Loucy (cell line): ENCODE data around the gene SSBP3.

Experiments used
- H2AFZ ChIP-seq: fragments of 200-600 bp; sonication (generic); 2 replicates; pipeline ENCODE4 v1.6.0; 2016; ENCODE audit warnings: antibody characterized with exemption, mild to moderate bottlenecking, low read length, moderate library complexity
- H3F3A ChIP-seq: fragments of 200-600 bp; 2 replicates; pipeline ENCODE4 v1.6.0; 2016; ENCODE audit warnings: antibody characterized with exemption, low read depth, mild to moderate bottlenecking
- H3K27me3 ChIP-seq: fragments of 200-600 bp; sonication (generic); 2 replicates; pipeline ENCODE4 v1.6.1; 2014; ENCODE audit warnings: low read length, mild to moderate bottlenecking; ENCODE audit not compliant: insufficient read depth, poor library complexity, severe bottlenecking
- H3K36me3 ChIP-seq: fragments of 200-600 bp; sonication (generic); 2 replicates; pipeline ENCODE4 v1.6.1; 2016; ENCODE audit warnings: low read length; ENCODE audit not compliant: insufficient read depth
- H3K4me1 ChIP-seq: fragments of 200-600 bp; sonication (generic); 2 replicates; pipeline ENCODE4 v1.5.1; 2014; ENCODE audit warnings: low read length, mild to moderate bottlenecking; ENCODE audit not compliant: insufficient read depth, poor library complexity, severe bottlenecking
- H3K4me2 ChIP-seq: fragments of 200-600 bp; sonication (generic); 2 replicates; pipeline ENCODE4 v1.6.0; 2014; ENCODE audit warnings: antibody characterized with exemption, low read length, low read depth, mild to moderate bottlenecking; ENCODE audit not compliant: poor library complexity, severe bottlenecking
- H3K4me3 ChIP-seq: fragments of 200-600 bp; sonication (generic); 2 replicates; pipeline ENCODE4 v1.5.1; 2014; ENCODE audit warnings: low read length, mild to moderate bottlenecking, mixed read lengths; ENCODE audit not compliant: poor library complexity, severe bottlenecking
- H3K79me2 ChIP-seq: fragments of 200-600 bp; sonication (generic); 2 replicates; pipeline ENCODE4 v1.6.1; 2014; ENCODE audit warnings: low read length; ENCODE audit not compliant: insufficient read depth
- H3K9ac ChIP-seq: fragments of 200-600 bp; sonication (generic); 2 replicates; pipeline ENCODE4 v1.6.0; 2014; ENCODE audit warnings: mild to moderate bottlenecking, low read depth, low read length, moderate library complexity; ENCODE audit not compliant: poor library complexity, severe bottlenecking
- H3K9me2 ChIP-seq: fragments of 200-600 bp; sonication (generic); replicated peaks from 2 replicates; pipeline ENCODE4 v1.6.1; 2016; ENCODE audit warnings: low read depth, low read length, mixed read lengths
- H3K9me3 ChIP-seq: fragments of 200-600 bp; sonication (generic); 2 replicates; pipeline ENCODE4 v1.6.1; 2014; ENCODE audit warnings: mild to moderate bottlenecking, antibody characterized with exemption, low read length, low read depth; ENCODE audit not compliant: insufficient read depth
- H4K20me1 ChIP-seq: fragments of 200-600 bp; sonication (generic); 2 replicates; pipeline ENCODE4 v1.6.0; 2014; ENCODE audit warnings: antibody characterized with exemption, low read length, mild to moderate bottlenecking; ENCODE audit not compliant: insufficient read depth, poor library complexity, severe bottlenecking
- CTCF ChIP-seq: fragments of 200-600 bp; sonication (generic); conservative IDR thresholded peaks from 2 replicates; pipeline ENCODE4 v1.5.1; 2014; ENCODE audit warnings: mild to moderate bottlenecking, antibody characterized with exemption, low read length
- EZH2phosphoT487 ChIP-seq: fragments of 200-600 bp; IDR thresholded peaks from 2 replicates; pipeline ENCODE4 v1.6.1; 2018; ENCODE audit warnings: antibody characterized with exemption, mild to moderate bottlenecking, moderate library complexity, borderline replicate concordance

The SSBP3 gene

GRCh38 chr1:54305906-54306514, 100.2 kb downstream of the SSBP3 start:
- Histone ChIP-seq H3K9ac (no peak overlapping the region), H2AFZ (no peak overlapping the region), H3K9me2 (no peaks in the 10 kb centered on the region), H3K4me1 (peaks cover 5% of the 10 kb centered on the region), H4K20me1 (peaks cover 27% of the 10 kb centered on the region), H3K4me2 (no peak overlapping the region), H3K9me3 (no peaks in the 10 kb centered on the region), H3K27me3 (no peaks in the 10 kb centered on the region), H3K36me3 (peaks cover 3% of the 10 kb centered on the region; the same call in 1 of the 2 replicates), H3F3A (no peaks in the 10 kb centered on the region), H3K79me2 (peaks cover 90% of the 10 kb centered on the region), H3K4me3 (no peak overlapping the region)
- no peak for TF ChIP-seq CTCF
- TF ChIP-seq EZH2phosphoT487 = no peak

DNA sequence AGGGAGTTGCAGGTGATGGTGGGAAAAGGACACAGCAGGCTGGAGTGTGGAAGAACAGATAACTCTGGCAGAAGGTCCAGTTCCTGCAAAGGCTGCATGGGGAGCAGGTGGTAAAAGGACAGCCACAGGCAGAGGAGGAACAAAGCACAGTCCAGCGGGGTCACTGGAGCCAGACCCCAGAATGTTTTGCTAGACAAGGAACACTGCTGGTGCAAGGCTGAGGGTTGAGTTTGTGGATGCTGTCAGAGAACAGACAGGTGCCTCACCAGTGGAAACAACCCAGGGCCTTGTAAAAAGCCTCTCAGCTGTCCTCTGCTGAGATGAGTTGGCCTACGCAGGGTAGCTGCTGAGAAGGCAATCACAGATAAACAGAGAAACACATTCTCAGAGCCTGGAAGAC, 101.7 kb downstream of the SSBP3 start:
- Histone ChIP-seq H3K9ac (no peak overlapping the region), H3K79me2 (peaks cover 93% of the 10 kb centered on the region), H3K4me2 (no peak overlapping the region), H3K9me3 (no peaks in the 10 kb centered on the region), H3K4me3 (no peak overlapping the region), H3K27me3 (no peaks in the 10 kb centered on the region), H3K4me1 (no peaks in the 10 kb centered on the region), H3K36me3 (peaks cover 3% of the 10 kb centered on the region; the same call in 1 of the 2 replicates), H3F3A (no peaks in the 10 kb centered on the region), H4K20me1 (peaks cover 25% of the 10 kb centered on the region), H3K9me2 (no peaks in the 10 kb centered on the region), H2AFZ (no peak overlapping the region)
- TF ChIP-seq EZH2phosphoT487 (no peak), CTCF (no peak)

- Histone ChIP-seq H3K4me3 (no peak overlapping the region), H3K4me1 (peaks cover 10% of the 10 kb centered on the region), H3K9ac (no peak overlapping the region), H3K79me2 (peaks cover 97% of the 10 kb centered on the region), H3K9me2 (no peaks in the 10 kb centered on the region), H3F3A (no peaks in the 10 kb centered on the region), H3K27me3 (no peaks in the 10 kb centered on the region), H3K4me2 (no peak overlapping the region), H3K9me3 (no peaks in the 10 kb centered on the region), H4K20me1 (peaks cover 31% of the 10 kb centered on the region), H3K36me3 (peaks cover 3% of the 10 kb centered on the region; the same call in 1 of the 2 replicates), H2AFZ (no peak overlapping the region)
- TF ChIP-seq EZH2phosphoT487 = no peak
- no peak for TF ChIP-seq CTCF
Measured at GRCh38 chr1:54302951-54303843, 103.0 kb downstream of the SSBP3 start.
